GM18508 (cell line): Measurements from ENCODE around the gene DNM3.

Source experiments
- ATAC-seq: cut with Tn5 transposase; IDR thresholded peaks from one replicate; pipeline ENCODE4 v1.9.1; 2021; ENCODE audit warnings: moderate number of reproducible peaks; ENCODE audit not compliant: insufficient read depth, unreplicated experiment

Gene DNM3

DNA sequence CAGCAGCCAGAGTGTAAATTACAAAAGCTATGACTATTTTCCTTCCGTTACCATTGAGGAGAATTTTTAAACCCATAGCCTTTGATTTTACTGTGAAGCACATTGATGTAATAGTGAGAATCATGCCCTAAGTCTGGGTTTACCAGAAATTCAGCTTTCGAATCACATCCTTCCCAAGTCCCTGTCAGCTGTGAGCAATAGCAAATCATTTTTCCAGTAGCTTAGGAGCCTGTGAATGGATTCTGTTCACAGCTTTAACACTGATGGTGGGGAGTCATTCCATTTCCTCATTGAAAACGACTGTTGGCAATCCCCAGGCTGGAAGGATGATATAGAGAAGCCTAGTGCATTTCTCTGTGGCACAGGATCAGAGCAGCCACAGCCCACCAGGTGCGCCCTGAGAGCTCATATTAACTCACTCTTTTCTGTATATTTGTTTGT, 497.0 kb downstream of the DNM3 start:
- no peak for ATAC-seq

DNA sequence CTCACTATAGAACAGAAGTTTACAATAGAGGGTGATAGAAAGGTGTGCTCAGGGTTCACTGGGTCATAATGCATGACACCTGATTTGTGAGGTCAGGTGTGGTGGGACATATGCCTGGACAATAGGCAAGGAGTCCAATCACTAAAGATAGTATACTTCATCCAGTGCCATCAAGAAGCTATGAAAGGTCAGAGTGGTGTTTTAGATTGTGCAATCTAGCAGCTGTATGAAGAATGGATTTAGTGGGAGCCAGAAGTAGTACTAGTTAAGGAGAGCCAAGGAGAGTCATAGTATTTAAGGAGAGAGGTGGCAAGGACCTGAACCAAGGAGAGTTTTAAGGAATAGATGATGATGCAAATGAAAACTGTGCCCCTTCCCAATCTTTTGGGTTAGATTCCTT, 498.5 kb downstream of the DNM3 start:
- ATAC-seq = no peak

DNA sequence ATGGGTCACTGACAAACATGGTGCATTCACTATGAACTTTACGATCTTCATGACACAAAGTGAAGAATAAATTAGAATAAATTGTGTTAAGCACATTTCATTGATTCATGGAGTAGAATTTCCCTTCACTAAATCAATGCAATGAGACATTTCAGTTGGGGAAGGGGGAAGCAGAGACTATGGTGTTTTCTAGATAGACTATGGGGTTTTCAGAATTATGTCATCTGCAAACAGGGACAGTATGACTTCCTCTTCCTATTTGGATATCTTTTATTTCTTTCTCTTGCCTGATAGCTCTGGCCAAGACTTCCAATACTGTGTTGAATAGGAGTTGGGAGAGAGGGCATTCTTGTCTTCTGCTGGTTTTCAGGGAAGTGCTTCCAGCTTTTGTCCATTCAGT, 499.2 kb downstream of the DNM3 start:
- no peak for ATAC-seq

DNA sequence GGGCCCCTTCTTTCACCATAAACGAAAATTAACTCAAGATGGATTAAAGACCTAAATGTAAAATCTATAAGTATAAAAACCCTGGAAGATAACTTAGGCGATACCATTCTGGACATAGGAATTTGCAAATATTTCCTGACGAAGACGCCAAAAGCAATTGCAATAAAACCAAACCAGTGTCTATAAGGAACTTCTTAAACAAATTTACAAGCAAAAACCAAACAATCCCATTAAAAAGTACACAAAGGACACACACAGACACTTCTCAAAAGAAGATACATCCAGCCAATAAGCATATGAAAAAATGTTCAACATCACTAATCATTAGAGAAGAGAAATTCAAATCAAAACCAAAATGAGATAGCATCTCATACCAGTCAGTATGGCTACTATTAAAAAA, 500.4 kb downstream of the DNM3 start:
- no peak for ATAC-seq

DNA sequence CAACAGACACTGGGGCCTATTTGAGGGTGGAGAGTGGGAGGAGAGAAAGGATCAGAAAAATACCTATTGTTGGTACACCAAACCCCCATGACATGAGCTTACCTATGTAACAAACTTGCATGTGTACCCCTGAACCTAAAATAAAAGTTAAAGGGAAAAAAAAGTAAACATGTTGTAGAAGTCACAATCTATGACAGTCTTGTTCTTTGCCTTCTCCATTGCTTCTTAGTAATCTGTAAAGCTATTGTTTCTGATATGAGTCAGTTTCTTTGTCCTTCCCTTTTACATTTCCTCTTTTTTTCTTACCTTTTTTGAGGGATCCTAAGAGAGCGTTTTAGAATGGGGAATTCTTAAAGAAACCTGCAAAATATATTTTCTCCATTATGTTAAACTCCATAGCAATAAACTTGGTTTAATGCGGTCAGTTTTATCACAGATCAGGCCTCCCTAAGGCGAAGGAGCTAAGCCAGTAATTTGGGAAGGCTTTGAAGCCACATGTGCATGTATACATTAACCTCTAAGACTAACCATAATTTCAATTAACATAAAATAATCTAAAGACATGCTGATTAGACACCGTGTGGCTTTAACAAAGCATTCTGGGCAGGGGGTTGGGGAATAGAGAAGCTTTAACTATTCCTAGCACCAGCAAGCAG, 501.4 kb downstream of the DNM3 start:
- ATAC-seq = peak; percentile 35

DNA sequence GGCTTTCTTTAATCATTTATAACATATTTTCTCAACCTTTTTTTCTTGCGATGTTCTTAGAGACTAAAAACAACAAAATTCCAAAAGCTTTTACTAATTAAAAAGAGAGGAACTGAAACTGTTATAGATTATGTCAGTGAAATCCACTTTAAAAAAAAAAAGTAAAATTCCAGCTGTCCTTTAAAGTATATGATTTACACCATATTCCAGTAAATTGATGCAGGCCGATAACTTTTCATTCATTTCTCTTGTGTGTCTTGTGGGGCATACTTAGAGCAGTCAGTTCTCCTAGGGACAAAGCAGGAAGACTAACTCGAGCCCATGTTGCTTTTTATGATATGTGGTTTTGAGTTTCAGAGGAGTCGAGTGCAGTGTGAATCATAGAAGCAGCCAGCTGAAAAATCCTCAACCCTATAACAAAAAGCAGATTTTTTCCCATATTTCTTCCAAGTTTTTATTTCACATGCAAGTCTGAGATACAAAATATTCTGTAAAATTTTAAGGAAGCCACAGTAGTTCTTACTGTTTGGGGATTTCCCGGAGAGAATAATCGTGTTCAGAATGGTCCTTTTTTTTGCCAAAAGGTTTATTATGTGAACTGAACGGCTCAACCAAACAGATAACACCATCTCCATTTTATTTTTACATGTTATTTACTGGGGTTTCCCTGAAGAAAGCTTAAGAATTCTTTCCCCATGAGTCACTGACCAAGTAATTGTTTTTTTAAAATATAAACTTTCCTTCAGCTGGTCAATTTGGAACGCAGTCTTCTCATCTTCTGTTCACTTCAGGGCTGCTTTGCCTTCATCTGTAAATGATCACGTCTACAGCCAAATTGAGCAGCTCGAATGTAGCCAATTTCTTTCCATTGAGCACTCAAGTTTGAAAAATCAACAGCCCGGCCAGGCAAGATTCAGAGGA, 502.2 kb downstream of the DNM3 start:
- ATAC-seq = no peak

DNA sequence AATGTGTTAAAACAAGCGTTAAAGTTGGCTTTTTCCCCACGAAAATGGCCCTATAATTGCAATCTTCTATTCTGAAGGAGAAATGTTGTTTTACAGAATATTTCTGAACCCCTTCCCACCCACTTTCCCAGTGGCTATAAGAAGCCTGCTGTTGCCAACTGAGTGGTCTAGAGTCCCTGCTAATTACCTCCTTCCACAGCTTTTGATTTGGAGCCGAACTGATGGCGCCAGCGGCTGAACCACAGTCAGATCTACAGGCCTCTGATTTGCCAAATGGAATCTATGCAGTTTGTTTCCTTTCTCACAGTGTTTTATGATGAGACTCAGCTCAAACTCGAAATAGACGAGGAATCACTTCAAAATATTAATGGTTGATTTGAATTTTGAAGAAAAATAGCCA, 503.1 kb downstream of the DNM3 start:
- no peak for ATAC-seq

DNA sequence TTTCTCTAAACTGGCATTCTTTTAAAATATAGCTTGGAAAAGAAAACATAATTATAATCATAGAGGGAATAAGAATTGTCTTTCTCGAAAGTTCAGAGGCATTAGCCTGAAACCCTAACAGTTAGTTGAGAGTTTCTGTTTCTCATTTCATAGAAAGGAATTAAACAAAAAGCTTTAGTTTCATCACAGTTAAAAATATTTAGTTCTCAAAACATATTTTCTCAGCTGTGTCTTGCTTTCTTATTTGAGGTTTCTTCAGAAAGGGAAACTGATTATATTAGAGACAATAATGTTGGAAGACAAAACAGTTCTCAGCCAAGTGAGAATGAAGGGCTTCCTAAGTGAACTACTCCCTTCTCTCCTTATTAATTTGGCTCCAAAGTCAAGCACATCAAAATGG, 503.8 kb downstream of the DNM3 start:
- no peak for ATAC-seq

DNA sequence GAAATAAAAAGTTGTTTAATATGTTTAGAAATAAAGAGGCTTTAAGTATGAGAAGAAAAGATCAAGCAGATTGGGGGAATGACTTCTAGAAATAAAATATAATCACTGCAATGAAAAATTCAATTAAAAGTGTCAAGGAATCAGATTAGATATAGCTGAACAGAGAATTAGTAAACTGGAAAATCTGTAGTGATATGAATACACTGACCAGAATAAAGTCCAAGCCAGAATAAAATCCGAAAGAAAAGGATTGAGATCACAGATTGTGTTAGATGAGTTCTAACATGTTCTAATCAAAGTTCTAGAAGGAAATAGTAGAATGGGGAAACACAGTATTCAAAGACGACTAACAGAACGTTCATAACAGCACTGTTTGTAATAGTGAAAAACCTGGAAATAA, 506.1 kb downstream of the DNM3 start:
- no peak for ATAC-seq

DNA sequence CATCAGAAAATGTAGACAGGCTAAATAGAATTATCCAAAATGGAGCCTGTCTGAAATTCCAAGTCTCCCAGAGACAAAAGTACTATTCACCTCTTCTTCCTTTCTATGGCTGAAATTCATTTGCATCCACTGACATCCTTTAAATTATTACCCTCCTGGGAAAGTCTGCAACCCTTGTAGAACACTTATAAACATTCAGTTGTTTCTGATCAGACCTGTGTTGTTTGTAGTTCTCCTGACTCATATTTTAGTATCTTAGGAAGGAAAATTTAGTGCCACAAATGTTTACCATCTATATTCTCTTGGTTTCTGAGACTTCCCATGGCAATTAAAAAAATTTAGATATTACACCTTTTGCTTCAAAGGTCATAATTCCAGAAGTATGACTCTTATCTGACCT, 509.6 kb downstream of the DNM3 start:
- no peak for ATAC-seq

DNA sequence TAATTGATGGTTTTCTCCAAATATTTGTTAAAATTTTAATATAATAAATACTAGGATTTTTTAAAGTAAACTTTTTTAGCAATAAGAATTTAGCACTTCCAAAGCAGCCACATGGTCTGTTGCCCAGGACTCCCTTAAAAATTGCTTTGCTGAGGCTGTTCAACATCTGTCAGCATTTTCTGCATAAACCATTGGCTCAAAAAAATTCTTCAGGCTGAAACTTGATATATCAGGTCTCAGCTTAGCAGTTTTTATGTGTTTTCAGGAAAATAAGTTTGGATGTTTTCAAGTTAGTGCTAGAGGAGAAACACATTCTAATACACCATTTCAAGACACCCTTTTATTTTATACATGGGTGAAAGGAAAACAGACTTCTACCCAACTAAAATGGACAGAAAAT, 510.0 kb downstream of the DNM3 start:
- ATAC-seq = no peak

DNA sequence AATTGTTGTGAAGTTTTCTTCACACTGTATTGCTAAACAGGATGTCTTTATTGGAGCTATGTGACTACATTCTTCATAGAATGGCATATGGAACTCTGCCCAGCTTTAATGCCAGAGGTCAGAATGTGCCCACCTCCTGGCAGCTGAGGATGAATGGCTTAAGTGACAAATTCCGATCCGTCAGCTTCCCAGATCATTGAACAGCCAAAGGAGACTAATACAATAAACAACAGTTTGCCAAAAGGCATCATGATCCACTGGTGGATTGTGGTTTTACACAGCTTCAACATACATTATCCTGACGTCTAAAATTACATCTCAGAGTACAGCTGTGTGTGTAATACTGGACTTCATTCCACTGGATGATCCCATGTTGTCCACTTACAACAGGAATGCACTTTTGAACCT, 510.5 kb downstream of the DNM3 start:
- no peak for ATAC-seq

DNA sequence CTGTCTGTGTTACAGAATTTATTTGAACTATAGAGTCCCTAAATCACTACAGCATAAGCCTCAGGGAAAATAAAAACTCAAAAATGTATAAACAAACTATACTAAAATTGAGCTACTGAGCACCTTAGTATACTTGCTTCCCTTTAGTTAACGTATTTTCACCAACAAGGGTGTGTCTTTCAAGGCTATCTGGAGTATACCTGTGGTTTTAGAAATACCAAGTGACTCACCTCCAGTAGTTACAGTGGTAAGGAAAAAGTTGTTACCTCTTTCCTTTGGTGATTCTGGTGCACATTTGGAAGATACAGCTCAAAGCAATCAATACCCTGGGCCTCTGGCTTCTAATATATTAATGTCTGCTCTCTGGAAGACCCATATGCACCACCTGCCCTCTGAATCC, 511.1 kb downstream of the DNM3 start:
- no peak for ATAC-seq

DNA sequence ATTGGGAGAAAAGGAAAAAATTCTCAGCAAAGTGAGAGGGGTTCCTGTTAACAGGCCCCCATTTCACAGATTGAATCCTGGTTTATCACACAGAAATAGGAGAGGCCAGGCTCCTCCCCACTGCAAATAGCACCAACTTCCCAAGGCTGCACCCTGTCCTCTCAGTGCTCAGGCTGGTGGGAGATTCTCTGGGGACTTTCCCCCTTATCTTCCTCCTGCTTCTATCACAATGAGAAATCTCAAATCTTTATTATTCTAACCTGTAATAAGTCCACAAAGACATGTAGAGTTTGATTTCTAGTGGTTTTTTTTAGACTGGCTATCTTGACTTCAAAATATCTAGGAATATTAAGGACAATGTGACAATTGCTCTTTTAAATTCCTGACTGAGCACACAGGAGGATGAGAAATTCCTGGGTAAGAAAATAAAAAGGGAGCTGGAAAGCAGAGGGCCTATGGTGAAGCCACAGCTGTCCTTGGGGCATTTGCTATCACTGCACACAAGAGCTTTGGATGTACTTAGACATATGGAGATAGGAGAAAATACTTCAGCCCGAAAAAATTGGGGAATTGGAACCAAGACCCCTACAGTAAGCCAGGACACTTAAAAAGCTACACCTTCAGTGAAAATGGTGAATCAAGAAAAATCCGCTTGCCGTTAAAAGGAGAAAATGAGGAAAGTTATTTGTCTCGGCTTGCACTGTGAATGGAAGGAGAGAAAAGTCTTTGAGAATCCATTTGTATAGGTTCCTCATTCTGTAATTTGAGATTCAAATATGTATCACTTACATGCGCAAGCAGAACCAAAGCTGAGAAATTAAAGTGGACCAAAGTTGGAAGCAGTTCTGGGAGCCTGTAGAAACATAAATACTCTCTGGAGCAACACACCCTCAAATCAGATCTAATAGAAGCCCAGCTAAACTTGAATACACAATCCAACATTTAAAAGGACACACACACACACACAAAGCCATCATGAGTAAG, 513.3 kb downstream of the DNM3 start:
- no peak for ATAC-seq

DNA sequence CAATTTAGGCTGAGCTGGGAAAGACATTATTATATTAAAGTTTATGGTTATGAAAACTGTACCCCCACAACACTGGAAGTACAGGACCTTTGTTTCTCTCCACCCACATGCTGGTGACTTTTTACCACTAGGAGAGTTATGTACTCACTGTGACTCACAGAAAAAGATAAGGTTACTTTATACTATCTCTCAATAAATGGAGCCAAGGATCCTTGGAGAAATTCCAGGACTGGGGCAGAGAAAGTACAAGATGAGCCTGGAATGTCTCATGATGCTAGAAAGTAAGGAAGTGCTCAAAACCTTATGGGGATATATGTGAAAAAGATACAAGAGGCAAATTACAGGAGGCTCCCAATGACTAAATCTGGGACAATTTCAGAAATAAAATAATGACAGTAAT, 515.3 kb downstream of the DNM3 start:
- no peak for ATAC-seq

DNA sequence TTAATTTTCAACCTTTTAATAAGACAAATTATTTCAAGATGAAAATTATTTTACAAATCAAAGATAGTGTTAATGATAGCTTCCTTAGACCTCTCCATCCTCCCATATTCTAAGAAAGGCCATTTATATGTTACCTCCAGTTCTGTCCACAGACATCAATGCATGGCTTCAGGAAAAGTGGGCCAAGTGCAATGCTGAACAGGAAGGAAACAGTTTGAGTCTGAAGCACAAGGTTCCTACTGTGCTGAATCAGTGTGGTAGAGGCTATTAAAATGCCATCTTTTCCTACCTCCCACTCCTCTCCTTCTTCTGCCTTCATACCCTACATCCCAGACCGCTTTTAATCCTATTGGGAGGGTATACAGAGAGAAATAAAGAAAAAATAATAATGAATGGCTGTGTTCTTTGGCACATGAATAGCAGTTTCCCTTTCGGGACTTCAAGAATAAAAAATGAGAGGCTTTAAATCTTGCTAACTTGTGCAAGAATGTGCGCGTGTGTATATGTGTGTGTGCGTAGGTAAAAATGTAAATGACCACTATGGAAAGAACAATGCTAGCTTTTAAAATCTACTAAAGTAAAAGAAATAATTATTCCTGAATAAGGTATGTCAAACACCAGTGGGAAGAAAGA, 516.6 kb downstream of the DNM3 start:
- ATAC-seq = no peak

DNA sequence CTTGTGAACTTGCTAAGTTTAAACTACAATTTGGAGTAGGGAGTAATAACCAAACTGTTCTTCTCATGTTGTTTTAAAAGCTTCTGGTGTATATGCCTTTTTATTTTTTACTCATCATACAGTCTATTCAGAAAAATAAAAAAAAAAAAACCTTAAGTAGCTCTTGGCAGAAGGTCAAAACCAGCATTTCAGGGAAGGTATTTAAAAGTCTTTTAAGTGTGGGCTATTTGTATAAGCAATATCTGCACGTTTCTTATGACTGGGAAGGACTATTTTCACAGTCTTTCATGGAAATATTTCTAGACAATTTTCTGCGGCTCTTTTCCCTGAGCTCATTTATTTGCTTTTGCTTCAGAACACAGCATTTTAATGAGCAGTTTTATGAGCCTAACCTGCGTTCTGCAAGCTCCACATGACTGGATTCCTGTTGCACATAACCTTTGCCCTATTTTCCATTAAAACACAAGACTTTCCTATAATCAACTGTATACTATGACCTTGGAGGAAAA, 518.2 kb downstream of the DNM3 start:
- ATAC-seq = no peak

DNA sequence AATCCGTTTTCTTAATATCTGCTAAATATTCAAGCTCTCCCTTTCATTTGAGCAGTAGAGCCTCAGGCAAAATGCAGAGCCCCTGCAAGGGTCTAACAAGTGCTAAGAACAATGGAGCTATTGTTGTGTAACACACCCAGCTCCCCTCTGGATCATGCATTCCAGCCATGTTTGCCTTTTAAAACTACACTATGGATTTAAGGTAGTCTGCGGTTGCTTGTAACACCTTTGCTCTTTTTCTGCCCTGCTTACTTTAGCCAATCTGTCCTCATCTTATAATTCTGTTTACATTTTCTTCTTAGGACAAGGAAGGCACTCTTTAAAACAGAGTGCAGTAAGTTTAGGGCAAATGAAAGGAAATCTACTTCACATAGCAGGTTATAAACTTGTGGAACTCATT, 519.2 kb downstream of the DNM3 start:
- ATAC-seq = no peak

DNA sequence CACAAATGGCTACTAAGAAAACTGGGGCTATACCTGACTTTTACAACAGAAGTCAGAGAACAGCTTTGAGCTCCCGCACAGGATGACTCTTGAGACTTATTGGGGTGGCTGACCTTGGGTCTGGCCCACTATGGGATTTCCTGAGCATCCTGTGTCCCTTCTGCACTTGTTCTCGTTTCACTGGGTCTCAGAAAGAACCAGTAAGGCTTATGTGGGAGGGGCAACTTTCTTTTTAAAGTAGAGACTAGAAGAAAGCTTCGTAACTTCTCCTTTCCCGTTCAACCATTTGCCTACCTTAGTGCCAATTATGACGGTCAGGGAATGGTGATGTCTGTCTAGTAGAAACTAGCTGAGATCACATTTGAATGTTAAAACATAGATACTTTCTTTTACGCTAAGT, 519.7 kb downstream of the DNM3 start:
- no peak for ATAC-seq

DNA sequence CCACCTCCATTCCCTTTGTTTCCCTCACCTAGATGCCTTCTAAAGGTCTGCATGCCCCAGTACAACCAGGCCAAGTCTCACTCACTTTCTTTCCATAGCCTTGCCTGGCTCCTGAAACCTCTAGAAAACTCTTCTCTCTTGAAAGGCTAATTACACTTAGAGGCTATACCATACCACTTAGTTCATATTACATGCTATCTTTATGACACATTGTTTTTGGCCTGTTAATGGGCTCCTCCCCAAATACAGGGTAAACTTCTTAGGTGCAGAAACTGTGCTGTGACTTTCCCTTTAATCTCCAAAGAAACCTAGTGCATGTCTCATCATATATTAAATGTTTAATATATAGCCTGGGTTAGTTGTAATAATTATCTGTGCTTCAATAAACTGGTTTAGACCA, 522.6 kb downstream of the DNM3 start:
- no peak for ATAC-seq
